Lung (tissue), 12 donors: ENCODE data around the gene MBL2. TPM values are rescaled to one million over a fixed set of nuclear protein-coding genes. Genes with fewer than 3 reads are reported as not detected.

Experiments used
- ATAC-seq: fragments of 200-7000 bp; cut with Tn5 transposase; one replicate; pipeline ENCODE4 v1.9.1; 2020; ENCODE audit warnings: moderate number of reproducible peaks; ENCODE audit not compliant: insufficient read depth, low FRiP score
- DNase-seq, 3 donors: peaks; one replicate each; pipeline ENCODE4 v3.0.0-alpha.2; 2013 to 2017
- H3K27ac ChIP-seq, 2 donors: one replicate each; pipeline ENCODE4 v1.5.1; 2013; ENCODE audit warnings: mild to moderate bottlenecking in 2 of 2, moderate library complexity in 2 of 2, control low read depth in 1 of 2, inconsistent platforms in 1 of 2, low read depth in 1 of 2, low read length in 1 of 2
- H3K27me3 ChIP-seq, 3 donors: one replicate each; pipeline ENCODE4 v1.5.1; 2013; ENCODE audit warnings: low read length in 2 of 3; ENCODE audit not compliant: control insufficient read depth in 3 of 3, insufficient read depth in 3 of 3
- H3K36me3 ChIP-seq, 4 donors: one replicate each; pipeline ENCODE4 v1.5.1; 2013; ENCODE audit warnings: low read length in 4 of 4, mild to moderate bottlenecking in 1 of 4, moderate library complexity in 1 of 4; ENCODE audit not compliant: control insufficient read depth in 4 of 4, insufficient read depth in 4 of 4
- H3K4me1 ChIP-seq, 5 donors: one replicate each; pipeline ENCODE4 v1.5.1; 2013; ENCODE audit warnings: low read length in 5 of 5, mild to moderate bottlenecking in 2 of 5, moderate library complexity in 1 of 5; ENCODE audit not compliant: control insufficient read depth in 5 of 5, insufficient read depth in 5 of 5
- H3K4me3 ChIP-seq: one replicate; pipeline ENCODE4 v1.5.1; 2013; ENCODE audit warnings: mild to moderate bottlenecking, control low read depth, moderate library complexity
- H3K9ac ChIP-seq, 2 donors: one replicate each; pipeline ENCODE4 v1.5.1; 2013; ENCODE audit warnings: low read length in 2 of 2, control low read depth in 1 of 2; ENCODE audit not compliant: insufficient read depth in 1 of 2
- H3K9me3 ChIP-seq, 4 donors: one replicate each; pipeline ENCODE4 v1.5.1; 2013; ENCODE audit warnings: low read length in 3 of 4, mild to moderate bottlenecking in 1 of 4, moderate library complexity in 1 of 4; ENCODE audit not compliant: control insufficient read depth in 4 of 4, insufficient read depth in 3 of 4
- CTCF ChIP-seq: IDR thresholded peaks from 2 replicates; pipeline ENCODE4 v1.5.1; 2012; ENCODE audit warnings: mild to moderate bottlenecking; ENCODE audit errors: control extremely low read depth, extremely low read depth
- WGBS, 2 donors: extraction: QIAGEN DNeasy Blood & Tissue Kit; methylation state at CpG; one replicate each; pipeline ENCODE4 v1.1.7; 2013; 5-methylcytosine and 5-hydroxymethylcytosine counted together
- polyA plus RNA-seq, 2 donors: library from polyadenylated mRNA; stranded (reverse); fragments of 200-250 nt; gene quantifications; one replicate each; pipeline ENCODE4 v1.2.1, GENCODE V29; 2013
- total RNA-seq, 2 donors: library from RNA; depleted of rRNA in 1 of 2; stranded (reverse); fragments of >200 nt in 1 of 2; gene quantifications; one replicate each; pipeline ENCODE4 v1.2.1, GENCODE V29; 2014 to 2021
- donor health status: control.
- donor health status: control.
- donor health status: Bipolar disorder and iron deficiency.
- donor health status: healthy.
- donor health status: DM: yes; HTN: yes; CAD: no.

The MBL2 gene
- total and polyA plus RNA-seq, 4 donors = 0.06 TPM; not detected in 3

- 24 to 72% methylated on average over 3 of the region's 3 CpGs for WGBS, 2 donors
- Histone ChIP-seq H3K27ac (no peak overlapping the region), H3K4me1 (no peaks in the 10 kb centered on the region), H3K9ac (no peak overlapping the region), H3K36me3 (no peaks in the 10 kb centered on the region), H3K4me3 (no peak overlapping the region), H3K9me3 (no peaks in the 10 kb centered on the region), H3K27me3 (no peaks in the 10 kb centered on the region)
- no peak for DNase-seq
- TF ChIP-seq CTCF = no peak
- no peak for ATAC-seq
These were observed 12.8 kb upstream of the MBL2 start for GRCh38 chr10:52785418-52785817.

GRCh38 chr10:52783726-52784125, 11.1 kb upstream of the MBL2 start:
- H3K9me3 ChIP-seq = no peaks in the 10 kb centered on the region
- H3K36me3 ChIP-seq = no peaks in the 10 kb centered on the region
- no peak overlapping the region for H3K9ac ChIP-seq
- no peak overlapping the region for H3K4me3 ChIP-seq
- ATAC-seq (no peak), DNase-seq (no peak)
- WGBS, 2 donors = 87 to 88% methylated on average over 3 of the region's 3 CpGs
- H3K27me3 ChIP-seq = no peaks in the 10 kb centered on the region
- no peak overlapping the region for H3K27ac ChIP-seq
- no peak for TF ChIP-seq CTCF
- no peaks in the 10 kb centered on the region for H3K4me1 ChIP-seq

GRCh38 chr10:52782554-52782953, 10.0 kb upstream of the MBL2 start:
- Histone ChIP-seq H3K4me1 (no peaks in the 10 kb centered on the region), H3K36me3 (no peaks in the 10 kb centered on the region), H3K27ac (no peak overlapping the region), H3K9ac (no peak overlapping the region), H3K27me3 (peaks cover 0 to 6% (median 0%) of the 10 kb centered on the region in 3 donors), H3K9me3 (no peaks in the 10 kb centered on the region), H3K4me3 (no peak overlapping the region)
- DNase-seq = no peak
- no peak for ATAC-seq
- TF ChIP-seq CTCF = no peak

- Histone ChIP-seq H3K36me3 (no peaks in the 10 kb centered on the region), H3K9ac (no peak overlapping the region), H3K4me1 (no peaks in the 10 kb centered on the region), H3K4me3 (no peak overlapping the region), H3K9me3 (no peaks in the 10 kb centered on the region), H3K27ac (no peak overlapping the region), H3K27me3 (peaks cover 0 to 10% (median 0%) of the 10 kb centered on the region in 3 donors)
- TF ChIP-seq CTCF = no peak
- no peak for ATAC-seq
- 50 to 58% methylated on average over 6 of the region's 6 CpGs for WGBS, 2 donors
- DNase-seq = no peak
These were observed 8.0 kb upstream of the MBL2 start for GRCh38 chr10:52780391-52781155.
